ENCODE results near the gene ADAM8.
"Not testable (repeated sequence)": the region's sequence is repeated elsewhere in the genome, so short reads cannot be mapped to it uniquely, and the experiment has no call there.

ADAM8 gene

DNA sequence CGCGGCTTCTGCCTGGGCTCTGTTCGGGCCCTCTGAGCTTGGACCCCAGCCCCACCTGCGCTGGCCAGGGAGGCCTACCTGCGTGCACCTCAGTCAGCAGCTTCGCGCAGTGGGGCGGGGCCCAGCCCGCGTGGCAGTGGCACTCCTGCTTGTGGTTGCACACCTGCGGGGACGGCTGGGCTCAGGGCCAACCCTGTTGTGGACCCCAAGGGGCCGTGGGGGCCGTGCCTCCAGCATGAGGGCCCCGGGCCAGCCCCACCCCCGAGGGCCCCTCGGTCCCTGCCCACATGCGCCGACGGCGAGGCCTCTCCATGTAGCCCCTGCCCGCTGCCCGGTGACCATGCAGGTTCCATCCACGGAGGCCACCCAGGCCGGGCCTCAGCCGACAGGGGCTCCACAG is 7.3 kb downstream of the ADAM8 start:
- in situ Hi-C loops (cut with MboI; ENCODE audit: low sequenced_read_pairs), result no loop called here

DNA sequence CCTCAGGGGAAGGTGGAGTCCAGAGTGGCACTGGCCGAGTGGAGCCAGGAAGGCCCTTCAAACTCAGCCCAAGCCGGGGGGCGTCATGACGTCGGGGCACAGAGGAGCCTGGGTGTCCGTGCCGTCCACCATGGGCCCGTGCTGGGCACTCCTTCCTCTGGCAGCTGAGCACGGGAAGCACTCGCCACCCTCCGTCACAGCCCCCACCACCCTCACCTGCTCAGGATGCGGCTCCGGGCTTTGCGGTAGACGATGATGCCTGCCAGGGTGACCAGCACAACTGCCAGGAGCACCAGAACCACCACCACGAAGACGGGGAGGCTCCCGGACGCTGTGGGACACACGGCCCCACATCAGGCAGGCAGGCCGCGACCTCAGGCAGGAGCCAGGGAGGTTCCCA is 8.1 kb downstream of the ADAM8 start:
- in situ Hi-C loops (cut with MboI; ENCODE audit: low sequenced_read_pairs), result no loop called here

DNA sequence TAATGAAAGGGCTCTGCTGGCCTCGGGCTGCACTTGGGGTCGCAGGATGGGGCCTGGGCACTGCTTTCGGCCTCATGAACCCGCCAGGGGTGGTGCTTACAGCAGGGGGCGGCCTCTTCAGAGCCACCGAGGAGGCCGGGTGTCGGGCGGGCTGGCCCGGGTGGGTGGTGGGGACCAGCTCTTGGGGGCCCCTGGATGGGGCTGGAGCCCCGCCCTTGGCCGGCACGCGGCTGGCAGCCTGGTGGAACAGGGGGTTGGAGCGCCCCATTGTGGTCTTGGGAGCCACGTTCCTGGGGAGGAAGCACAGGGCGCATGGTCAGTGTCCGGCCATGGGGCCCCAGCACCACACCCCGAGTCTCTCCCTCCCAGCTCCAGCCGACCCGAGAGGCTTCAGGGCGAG is 8.8 kb downstream of the ADAM8 start:
- in situ Hi-C loops (cut with MboI; ENCODE audit: low sequenced_read_pairs), result no loop called here

DNA sequence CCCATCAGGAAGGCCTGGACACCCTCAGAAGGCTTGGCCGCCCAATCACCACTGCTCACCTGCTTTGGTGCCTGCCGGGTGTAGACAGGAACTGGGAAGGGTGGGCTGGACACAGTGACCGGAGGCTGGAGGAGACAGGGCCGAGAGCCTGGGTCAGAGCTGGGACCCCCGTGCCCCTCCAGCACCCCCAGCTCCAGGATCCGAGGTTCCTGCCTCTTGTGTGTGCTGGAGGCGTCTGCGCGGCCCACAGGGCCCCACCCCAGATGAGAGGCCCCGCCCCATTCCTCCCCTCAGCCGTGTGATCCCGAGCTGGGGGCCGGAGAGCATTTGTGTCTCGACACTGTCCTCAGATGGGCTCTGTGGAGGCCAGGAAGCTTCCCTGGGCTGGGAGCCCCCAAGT is 9.4 kb downstream of the ADAM8 start:
- in situ Hi-C loops (cut with MboI; ENCODE audit: low sequenced_read_pairs), result no loop called here

DNA sequence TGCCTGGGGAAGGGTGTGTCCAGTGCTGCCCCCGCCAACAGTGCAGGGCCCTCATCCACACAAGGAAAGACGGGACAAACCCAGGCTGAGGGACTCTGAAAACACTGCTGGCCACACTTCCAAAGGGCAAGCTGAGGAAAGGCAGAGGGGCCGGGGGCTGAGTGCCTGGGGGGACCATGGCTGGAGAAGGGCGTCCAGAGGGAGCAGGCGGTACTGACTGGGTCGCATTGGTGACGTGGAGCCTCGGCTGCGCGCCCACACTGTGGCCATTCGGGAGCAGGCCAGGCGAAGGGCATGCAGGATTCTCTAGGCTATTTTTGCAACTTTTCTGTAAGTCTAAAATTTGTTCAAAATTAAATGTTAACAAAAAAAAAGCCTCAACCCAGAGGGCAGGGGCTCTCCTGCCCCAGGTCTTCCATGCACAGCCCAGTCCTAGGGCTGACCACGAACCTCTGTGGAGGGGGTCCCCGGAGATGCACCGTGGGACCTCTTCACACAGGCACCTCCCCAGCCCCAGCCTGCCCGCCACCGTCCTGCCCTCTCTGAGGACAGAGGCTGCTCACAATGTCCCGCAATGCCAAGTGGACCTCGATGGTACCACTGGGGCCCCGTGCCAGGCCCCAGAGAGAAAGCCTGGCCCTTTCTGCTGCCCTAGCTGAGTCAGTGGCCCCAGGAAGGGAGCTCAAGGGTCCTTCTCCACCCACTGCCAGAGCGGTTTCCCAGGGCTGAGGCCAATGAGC is 10.4 kb downstream of the ADAM8 start:
- in situ Hi-C loops (cut with MboI; ENCODE audit: low sequenced_read_pairs), result no loop called here

GRCh38 chr10:133265052-133265451 is 11.6 kb downstream of the ADAM8 start:
- in situ Hi-C loops (cut with MboI; ENCODE audit: low sequenced_read_pairs), result not testable (repeated sequence)

- in situ Hi-C loops (cut with MboI; ENCODE audit: low sequenced_read_pairs), result no loop called here
Measured at GRCh38 chr10:133264461-133264860, 12.2 kb downstream of the ADAM8 start.

DNA sequence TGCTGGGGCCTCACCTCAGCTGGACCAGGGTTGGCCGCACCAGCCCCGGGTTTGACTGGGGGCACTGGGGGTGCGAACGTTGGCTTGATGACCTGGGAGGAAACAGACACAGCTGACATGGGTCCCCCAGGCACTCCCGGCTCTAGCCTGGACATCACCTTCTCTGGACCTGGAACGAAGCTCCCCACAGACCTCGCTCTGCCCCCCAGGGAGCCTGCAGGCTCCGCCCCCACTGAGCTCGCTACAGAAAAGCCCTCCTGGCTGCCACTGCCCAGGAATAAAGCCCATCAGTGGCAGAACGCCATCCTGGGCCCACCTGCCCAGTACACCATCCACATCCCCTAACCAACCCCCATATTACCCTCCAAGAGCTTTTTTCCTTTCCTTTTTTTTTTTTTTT is 13.0 kb downstream of the ADAM8 start:
- in situ Hi-C loops (cut with MboI; ENCODE audit: low sequenced_read_pairs), result no loop called here

DNA sequence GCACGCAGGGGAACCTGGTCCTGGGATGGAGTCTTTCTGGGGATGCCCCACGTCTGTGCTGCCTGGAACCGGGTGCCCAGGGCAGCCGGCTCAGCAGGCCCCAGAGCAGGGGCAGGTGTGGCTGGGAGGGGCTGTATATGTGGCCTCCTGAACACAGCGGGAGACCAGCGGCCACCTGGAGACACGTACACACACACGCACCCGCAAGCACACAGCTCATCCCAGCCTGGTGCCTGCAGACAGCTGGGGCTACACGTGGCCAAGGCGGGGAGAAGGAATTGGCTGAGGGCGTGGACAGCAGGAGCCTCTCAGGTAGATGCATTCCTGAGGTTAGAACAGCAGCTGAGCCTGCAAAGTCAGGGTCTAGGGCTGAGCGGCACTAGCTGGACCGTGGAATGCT is 14.0 kb downstream of the ADAM8 start:
- in situ Hi-C loops (cut with MboI; ENCODE audit: low sequenced_read_pairs), result no loop called here

DNA sequence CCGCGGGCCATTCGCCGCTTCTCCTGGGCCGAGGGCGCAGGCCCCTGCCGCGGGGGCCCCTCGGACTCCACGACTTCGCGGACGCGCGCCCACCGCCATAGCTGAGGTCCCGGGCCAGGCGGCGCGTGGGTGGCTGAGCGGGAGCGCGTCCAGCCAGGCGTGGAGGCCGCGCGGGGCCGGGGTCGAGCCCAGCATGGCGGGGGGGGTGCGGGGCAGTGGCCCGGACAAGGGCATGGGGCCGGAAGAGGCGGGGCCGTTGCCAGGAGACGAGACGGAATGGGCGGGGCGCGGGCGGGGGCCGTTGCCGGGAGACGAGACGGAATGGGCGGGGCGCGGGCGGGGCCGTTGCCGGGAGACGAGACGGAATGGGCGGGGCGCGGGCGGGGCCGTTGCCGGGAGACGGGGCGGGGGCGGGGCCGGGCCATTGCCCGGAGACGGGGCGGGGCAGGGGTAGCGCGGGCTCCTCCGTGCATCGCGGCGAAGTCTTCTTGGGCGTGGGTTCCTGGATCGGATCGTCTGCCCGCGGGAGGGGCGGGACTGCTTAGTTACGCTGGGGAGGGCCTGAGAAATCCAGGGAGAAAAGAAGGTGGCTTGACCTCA is 14.8 kb downstream of the ADAM8 start:
- in situ Hi-C loops (cut with MboI; ENCODE audit: low sequenced_read_pairs), result no loop called here

GRCh38 chr10:133260895-133261725 is 15.6 kb downstream of the ADAM8 start:
- in situ Hi-C loops (cut with MboI; ENCODE audit: low sequenced_read_pairs), result no loop called here

GRCh38 chr10:133259602-133259989 is 17.1 kb downstream of the ADAM8 start:
- in situ Hi-C loops (cut with MboI; ENCODE audit: low sequenced_read_pairs), result no loop called here

GRCh38 chr10:133258818-133259601 is 17.7 kb downstream of the ADAM8 start:
- in situ Hi-C loops (cut with MboI; ENCODE audit: low sequenced_read_pairs), result no loop called here

DNA sequence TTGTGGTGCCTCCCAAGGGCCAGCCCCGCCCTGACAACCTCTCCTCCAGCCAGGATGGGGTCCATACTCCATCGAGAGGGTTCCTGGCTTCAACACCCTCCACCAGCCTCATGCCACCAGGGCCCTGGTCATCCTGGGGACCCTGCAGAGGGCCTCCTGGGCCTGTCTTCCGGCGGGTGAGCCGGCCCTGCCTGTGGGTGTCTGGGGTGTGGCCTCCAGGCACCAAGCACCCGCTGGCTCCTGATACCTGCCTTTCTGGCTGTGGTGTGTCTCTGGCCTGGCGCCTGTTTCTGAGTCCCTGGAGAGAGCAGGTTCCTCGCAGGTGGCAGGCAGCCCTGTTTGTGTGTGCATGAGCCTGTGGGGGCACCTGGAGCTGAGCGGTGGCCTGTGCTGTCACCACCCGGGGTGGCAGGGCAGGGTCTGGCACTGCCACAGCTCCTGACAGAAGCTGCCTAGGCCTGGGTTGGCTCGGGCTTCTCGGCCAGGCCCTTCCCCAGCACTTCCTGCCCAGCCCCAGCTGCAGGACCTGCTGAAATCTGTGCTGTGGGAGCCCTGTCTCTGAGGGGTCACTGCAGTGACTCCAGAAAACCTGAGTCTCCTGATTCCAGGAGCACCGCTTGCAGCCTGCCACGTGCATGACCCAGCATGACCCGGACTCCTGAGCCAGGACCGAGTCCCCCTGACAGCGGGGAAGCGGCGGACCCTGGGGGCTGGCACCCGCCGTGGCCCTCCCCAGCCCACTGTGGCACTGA is 18.4 kb downstream of the ADAM8 start:
- in situ Hi-C loops (cut with MboI; ENCODE audit: low sequenced_read_pairs), result no loop called here

GRCh38 chr10:133257489-133258065 is 19.1 kb downstream of the ADAM8 start:
- in situ Hi-C loops (cut with MboI; ENCODE audit: low sequenced_read_pairs), result no loop called here

DNA sequence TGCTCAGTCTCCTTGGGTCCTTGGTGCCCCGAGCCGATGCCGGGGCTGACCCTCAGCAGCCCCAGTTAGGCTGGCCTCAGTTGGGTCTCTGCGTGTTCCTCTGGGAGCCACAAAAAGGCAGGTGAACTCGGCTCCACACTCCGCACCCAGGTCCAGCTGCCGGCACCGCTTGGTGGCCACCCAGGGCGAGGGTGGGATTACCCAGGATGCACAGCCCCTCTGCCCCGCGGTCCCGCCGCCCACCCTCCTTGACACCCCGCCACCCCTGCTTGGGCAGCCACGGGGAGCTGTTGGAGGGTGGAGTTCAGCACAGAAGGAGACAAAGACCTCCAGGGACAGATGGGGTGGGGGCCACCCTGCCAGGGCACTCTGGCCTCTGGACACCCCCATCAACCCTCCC is 21.3 kb downstream of the ADAM8 start:
- in situ Hi-C loops (cut with MboI; ENCODE audit: low sequenced_read_pairs), result no loop called here

DNA sequence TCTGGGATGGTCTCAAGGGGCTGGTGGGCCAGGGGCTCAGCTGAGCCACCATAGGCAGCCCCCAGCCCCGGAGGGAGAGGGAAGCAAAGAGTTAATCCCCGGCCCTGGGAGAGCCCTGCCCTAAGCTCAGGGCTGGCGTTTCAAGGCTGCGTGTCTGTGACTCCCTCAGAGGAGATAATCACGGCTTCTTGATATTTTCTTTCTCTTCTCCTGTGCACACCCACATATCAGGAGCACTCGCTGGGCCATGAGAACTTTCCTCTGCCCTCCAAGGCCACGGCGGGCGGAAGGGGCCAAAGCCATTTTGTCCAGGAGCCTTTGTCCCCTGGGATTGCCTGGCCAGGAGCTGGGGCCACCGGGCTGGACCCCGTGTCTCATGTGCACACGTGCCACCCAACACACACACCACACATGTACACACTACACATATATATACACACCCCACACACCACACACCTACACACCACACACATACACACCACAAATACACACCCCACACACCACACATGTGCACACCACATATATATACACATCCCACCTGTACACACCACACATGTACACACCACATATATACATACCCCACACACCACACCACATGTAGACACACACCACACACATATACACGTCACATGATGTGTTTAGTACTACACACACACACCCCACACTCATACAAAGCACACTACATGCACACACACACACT is 22.1 kb downstream of the ADAM8 start:
- in situ Hi-C loops (cut with MboI; ENCODE audit: low sequenced_read_pairs), result no loop called here

- in situ Hi-C loops (cut with MboI; ENCODE audit: low sequenced_read_pairs), result no loop called here
Measured at GRCh38 chr10:133253361-133253955, 23.2 kb downstream of the ADAM8 start.

GRCh38 chr10:133252223-133252552 is 24.5 kb downstream of the ADAM8 start:
- in situ Hi-C loops (cut with MboI; ENCODE audit: low sequenced_read_pairs), result no loop called here

Data from HL-60/S4 (cell line).